Stimulated activated CD8-positive, alpha-beta memory T cell treated with anti-CD3 and anti-CD28 coated beads, Interleukin-12 subunit alpha, Interleukin-12 subunit beta, amount 100 ng/mL, for 1 hour (primary cell): ENCODE measurements around the gene C11orf24.
"Not testable (repeated sequence)": the region's sequence is repeated elsewhere in the genome, so short reads cannot be mapped to it uniquely, and the experiment has no call there.

ENCODE experiments used
- DNase-seq: peaks from one replicate; pipeline ENCODE4 v3.0.0-alpha.2; 2020; ENCODE audit warnings: low read depth

Gene C11orf24

DNA sequence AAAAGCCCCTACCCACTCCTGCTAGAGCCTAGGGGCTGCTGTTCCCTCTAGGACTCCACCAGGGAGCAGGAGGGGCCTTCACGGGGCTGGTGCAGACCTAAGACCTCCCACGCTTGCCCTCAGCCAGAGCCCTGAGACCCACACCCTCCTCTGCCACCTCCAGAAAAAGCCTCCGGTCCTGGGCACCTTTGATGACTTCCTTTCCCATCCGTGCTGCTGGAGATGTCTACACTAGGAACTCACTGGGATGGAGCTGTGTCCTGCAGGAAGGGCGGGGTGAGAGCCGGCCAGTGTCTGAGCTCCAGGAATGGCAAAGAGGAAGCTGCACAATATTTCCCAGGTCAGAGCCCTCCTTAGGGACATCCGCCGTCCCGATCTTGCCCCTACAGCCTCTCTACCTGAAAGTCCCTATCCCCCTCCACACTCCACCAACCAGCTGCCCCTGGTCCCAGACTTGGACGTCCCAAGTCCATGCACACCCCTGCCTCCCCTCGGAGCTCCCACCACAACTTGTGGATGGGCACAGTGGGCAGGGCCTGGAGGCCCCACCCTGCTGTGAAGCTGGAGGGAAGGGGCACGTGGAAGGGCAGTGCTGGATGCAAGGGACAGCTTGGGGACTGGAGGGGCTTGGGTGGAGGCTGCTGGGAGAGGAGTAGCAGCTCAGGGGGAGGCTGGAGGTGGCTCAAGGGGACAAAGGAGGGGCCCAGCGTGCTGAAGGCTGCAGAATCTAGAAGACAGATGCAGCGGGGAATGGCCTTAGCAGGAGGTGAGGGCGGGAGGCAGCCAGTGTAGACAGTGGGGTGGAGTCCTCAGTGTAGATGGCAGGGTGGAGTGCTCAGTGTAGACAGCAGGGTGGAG, 27.1 kb upstream of the C11orf24 start:
- no peak for DNase-seq

DNA sequence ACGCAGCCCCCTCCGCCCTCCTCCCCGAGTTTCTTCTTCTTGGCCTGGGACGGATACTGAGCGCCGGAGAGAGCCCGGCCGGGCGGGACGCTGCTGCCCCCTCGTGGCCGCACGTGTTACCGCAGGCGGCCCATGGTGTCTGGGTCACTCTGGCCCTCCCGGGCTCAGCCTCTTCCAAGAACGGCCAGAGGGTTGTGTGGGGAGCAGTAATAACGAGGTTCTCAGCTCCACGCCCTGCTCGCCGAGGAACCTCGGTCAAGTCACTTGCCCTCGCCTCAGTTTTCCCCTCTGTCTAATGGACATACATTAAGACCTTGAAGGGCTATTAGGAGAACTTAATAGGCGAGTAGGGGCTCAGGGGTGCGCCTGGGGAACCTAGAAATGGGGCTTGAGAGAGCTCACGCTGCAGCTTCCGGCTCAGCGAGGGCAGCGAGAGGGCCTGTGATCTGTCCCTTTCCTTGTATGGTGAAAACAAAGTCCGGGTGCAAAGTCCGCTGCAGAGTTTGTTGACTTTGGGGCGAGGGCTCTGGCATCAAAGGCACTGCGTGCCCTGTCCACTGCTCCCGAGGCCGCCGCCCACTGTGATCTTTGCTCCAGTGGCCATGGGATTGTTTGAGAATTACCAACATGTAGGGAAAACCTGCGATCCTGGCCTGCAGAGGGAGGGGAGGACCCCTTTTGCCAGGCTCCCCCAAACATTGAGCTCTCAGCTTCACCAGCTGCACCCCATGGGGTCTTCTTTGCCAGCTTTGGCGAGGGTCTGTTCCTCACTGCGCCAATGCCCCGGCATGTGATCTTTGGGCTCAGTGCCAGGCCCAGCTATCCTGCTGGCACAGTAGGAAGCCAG, 26.3 kb upstream of the C11orf24 start:
- DNase-seq, result peak; percentile 56

DNA sequence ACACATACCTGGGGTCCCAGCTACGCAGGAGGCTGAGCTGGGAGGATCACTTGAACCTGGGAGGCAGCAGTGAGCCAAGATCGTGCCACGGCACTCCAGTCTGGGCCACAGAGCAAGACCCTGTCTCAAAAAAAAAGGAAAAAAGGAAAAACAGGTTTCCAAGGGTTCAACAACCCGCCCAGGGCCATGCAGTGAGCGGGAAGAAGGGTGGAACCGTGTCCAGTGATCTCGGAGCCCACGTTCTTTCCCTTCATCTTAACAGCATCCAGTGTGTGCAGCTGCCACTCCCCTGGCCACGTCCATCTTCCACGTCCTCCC, 25.7 kb upstream of the C11orf24 start:
- no peak for DNase-seq

- no peak for DNase-seq
These were observed 25.2 kb upstream of the C11orf24 start for GRCh38 chr11:68297052-68297378.

- DNase-seq, result no peak
These were observed 24.7 kb upstream of the C11orf24 start for GRCh38 chr11:68296344-68297051.

DNA sequence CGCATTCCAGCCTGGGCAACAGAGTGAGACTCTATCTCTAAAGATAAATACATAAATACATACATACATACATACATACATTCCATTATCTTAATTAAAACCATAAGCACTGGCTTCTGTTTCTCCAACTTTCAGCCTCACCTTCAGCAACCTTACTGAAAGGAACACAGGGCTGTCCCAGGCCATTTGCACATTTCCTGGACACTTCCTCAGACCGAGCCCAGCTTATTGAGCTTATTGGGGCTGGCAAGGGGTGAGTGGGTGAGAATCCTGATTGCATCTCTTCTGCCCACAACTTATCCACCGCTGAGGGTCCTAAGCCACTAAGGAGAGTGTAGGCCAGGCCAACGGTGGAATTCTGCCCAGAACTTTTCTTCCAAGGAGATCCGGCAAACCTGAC, 24.2 kb upstream of the C11orf24 start:
- no peak for DNase-seq

- no peak for DNase-seq
These were observed 23.5 kb upstream of the C11orf24 start for GRCh38 chr11:68295271-68295670.

- DNase-seq, result no peak
These were observed 21.9 kb upstream of the C11orf24 start for GRCh38 chr11:68293708-68294107.

- no peak for DNase-seq
These were observed 17.7 kb upstream of the C11orf24 start for GRCh38 chr11:68289456-68289855.

GRCh38 chr11:68287419-68287818, 15.6 kb upstream of the C11orf24 start:
- DNase-seq, result no peak

DNA sequence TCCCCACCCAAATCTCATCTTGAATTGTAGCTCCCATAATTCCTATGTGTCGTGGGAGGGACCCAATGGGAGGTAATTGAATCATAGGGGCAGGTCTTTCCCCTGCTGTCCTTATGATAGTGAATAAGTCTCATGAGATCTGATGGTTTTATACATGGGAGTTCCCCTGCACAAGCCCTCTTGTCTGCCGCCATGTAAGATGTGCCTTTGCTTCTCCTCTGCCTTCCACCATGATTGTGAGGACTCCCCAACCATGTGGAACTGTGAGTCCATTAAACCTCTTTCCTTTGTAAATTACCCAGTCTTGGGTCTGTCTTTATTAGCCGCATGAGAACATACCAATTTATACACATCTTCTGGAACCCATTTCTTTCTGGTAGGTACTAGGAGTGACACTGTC, 12.8 kb upstream of the C11orf24 start:
- DNase-seq, result not testable (repeated sequence)

DNA sequence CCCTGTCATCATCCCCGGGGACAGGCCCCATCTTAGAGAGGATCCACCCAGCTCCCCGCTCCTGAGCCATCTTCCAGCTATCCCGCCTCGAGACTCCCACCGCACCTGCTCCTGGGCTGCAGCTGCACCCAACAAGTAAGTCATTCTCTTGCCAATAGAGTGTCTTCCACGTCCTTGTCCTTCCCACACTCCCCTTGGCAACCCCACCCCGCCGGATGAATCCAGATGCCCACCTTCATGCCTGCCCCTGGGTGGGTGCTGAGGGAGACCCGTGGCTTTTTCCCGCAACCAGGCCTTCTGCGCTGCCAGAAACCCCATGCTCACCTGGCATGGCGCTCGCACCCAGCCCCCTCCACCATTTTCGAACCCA, 11.1 kb upstream of the C11orf24 start:
- DNase-seq, result no peak

DNA sequence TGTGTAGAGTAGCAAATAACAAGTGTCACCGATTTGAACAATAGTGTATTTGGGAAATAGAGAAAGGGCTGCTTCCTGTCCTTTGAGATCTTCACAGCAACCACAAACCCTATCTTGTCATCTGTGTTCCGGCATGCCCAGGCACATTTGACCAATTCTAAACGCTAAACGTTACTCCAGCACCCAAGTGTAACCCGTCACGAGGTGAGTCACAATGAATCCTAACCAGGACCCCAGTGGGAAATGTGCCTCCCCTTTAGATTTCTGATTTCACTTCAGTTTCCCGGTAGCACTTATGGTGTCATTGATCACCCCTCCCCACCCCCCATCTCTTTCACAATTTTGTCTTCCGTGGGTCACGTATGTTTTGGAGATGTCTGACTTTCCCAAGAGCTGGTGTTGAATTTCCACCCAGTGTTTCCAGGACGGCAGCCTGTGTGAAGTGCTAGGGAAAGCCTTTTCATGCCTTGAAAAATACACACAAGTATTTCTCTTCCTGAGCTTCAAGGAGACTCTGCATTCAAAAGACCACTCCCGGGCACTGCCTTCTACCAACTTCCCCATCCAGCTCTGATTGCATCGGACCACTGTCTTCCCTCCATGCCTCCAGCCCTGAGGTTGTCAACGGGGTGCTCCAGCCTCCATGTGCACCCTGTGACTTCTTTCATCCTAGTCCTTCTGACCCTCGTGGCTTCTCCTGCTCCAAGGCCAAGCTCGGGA, 10.5 kb upstream of the C11orf24 start:
- no peak for DNase-seq

GRCh38 chr11:68279676-68280075, 7.9 kb upstream of the C11orf24 start:
- no peak for DNase-seq

DNA sequence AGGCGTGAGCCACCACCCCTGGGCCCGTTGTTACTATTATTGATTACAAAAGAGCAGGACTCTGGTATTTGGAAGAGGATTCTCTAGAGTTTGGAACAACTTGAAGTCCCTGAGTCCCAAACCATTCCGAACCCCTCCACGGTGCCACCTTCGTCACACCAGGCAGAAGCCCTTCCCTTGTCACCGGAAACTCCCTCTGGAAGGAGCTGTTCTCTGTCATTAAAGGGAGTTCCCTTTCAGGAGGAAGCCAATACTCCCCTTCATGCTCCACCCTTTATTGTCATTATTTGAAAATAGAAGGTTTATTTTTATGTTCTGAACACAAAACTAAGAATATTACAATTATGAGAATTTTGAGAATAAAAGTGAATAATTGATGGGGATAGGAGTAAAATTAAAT, 5.1 kb upstream of the C11orf24 start:
- DNase-seq, result no peak

DNA sequence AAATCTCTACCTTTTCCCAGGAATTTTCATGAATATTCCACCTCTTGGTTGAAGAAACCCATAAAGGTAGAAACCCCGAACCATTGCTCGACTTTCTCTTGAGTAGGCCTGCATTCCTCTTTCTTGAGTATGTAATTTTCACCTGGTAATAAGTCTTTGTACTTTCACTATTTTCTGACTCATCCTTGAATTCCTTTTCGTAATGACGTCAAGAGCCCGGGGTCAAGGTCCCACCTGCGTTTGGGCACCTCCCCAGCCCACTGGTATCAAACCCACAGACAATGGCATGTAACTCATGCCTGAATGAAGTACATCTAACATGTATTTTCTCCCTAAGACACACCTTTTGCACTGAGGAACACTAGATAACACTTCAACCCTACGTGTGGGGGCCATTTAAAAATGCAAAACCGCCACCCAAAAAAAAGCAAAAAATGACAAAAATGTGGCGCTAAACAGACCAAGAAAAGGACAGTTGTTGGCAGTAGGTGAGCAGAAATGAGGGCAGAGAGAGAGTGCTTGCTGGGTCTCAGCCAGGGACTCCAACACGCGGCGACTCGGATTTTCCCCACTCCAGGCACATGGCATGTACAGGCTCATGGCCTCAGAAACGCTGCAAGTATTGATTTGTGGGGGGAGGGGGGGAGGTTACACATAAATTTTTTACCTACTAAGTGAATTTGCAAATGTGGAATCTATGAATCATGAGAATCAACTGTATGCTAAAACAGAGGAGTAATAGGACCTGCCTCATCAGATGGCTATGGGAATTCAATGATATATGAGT, 4.1 kb upstream of the C11orf24 start:
- DNase-seq, result no peak

- DNase-seq, result no peak
These were observed 2.5 kb upstream of the C11orf24 start for GRCh38 chr11:68274306-68274705.

- DNase-seq, result no peak
These were observed 1.4 kb upstream of the C11orf24 start for GRCh38 chr11:68273026-68273738.

DNA sequence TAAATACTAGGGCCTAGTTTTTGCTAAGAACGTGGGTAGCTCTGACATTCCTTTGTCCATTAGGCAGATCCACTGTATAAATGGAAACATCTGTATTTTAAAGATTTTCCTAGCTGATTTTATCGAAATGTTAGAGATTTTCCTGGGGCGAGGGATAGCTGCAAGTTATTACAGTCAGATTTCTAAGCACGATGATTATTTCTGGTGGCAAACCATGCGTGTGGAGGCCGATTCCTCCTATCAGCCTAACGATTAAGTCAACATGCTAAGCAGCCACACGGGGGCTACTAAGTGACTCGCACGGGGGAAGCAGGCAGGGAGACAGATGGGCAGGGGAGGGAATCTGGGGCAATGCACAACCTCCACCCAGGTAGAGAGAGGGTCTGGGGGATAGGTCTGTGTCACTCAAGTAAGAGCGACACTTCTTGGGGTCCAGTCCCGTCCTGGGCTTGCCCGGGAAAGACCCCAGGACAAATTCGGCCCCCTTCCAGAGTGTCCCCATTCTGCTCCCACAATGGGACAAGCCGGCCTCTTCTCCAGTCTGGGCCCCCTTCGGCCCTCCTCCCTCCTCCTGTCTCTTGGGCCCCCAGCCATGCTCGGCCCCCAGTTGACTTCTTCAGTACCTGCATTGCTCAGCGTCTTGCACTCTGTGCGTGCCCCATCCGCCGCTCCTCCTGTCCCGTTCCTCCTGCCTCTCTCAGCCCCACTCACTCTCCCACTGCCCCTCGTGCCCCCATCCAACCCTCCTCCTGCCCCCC, 571 bp downstream of the C11orf24 start:
- peak; percentile 27 for DNase-seq
